CD14-positive monocyte (primary cell): Measurements from ENCODE around the gene DPH5. TPM values are rescaled to one million over a fixed set of nuclear protein-coding genes. Genes with fewer than 3 reads are reported as not detected.
"Not testable (repeated sequence)": the region's sequence is repeated elsewhere in the genome, so short reads cannot be mapped to it uniquely, and the experiment has no call there.

Source experiments
- DNase-seq, 3 donors: peaks; one replicate each; pipeline ENCODE4 v3.0.0-alpha.2; 2011 to 2022
- H2AFZ ChIP-seq: 2 replicates; pipeline ENCODE4 v1.6.0; 2012; ENCODE audit warnings: mild to moderate bottlenecking, low read depth, low read length, inconsistent platforms; ENCODE audit not compliant: insufficient read depth, poor library complexity, severe bottlenecking
- H3K27ac ChIP-seq, 2 donors: 1 replicate in 1 of 2; 2 replicates in 1 of 2; pipeline ENCODE4 v1.5.1; 2012 to 2013; ENCODE audit warnings: low read length in 2 of 2, control low read depth in 1 of 2, inconsistent platforms in 1 of 2, low read depth in 1 of 2, mild to moderate bottlenecking in 1 of 2
- H3K27me3 ChIP-seq, 2 donors: one replicate each; pipeline versions ENCODE4 v1.6.0 to v1.6.1; 2011 to 2013; ENCODE audit warnings: low read length in 2 of 2; ENCODE audit not compliant: control insufficient read depth in 2 of 2, insufficient read depth in 2 of 2
- H3K36me3 ChIP-seq, 2 donors: replicated peaks in 1 of 2; 1 replicate in 1 of 2; 2 replicates in 1 of 2; pipeline versions ENCODE4 v1.5.1 to v1.6.1; 2012 to 2013; ENCODE audit warnings: low read length in 2 of 2, control low read depth in 1 of 2, inconsistent platforms in 1 of 2, mild to moderate bottlenecking in 1 of 2; ENCODE audit not compliant: insufficient read depth in 2 of 2, control insufficient read depth in 1 of 2
- H3K4me1 ChIP-seq, 2 donors: 1 replicate in 1 of 2; 2 replicates in 1 of 2; pipeline versions ENCODE4 v1.5.1 to v1.6.1; 2012 to 2013; ENCODE audit warnings: low read length in 2 of 2, control low read depth in 1 of 2, inconsistent platforms in 1 of 2, mild to moderate bottlenecking in 1 of 2, moderate library complexity in 1 of 2; ENCODE audit not compliant: insufficient read depth in 2 of 2, control insufficient read depth in 1 of 2
- H3K4me2 ChIP-seq: replicated peaks from 2 replicates; pipeline ENCODE3; 2012; ENCODE audit warnings: low read length, moderate library complexity, mild to moderate bottlenecking; ENCODE audit not compliant: poor library complexity, severe bottlenecking; ENCODE audit errors: extremely low read depth
- H3K4me3 ChIP-seq, 3 experiments: fragments of 200-600 bp in 1 of 3; sonication (generic) in 1 of 3; replicated peaks in 1 of 3; 1 replicate in 2 of 3; 2 replicates in 1 of 3; pipeline ENCODE4 v1.5.1; 2011 to 2013; ENCODE audit warnings: low read length in 3 of 3, mild to moderate bottlenecking in 3 of 3, control low read depth in 2 of 3, low read depth in 2 of 3, inconsistent platforms in 1 of 3, moderate library complexity in 1 of 3
- H3K79me2 ChIP-seq: 2 replicates; pipeline ENCODE4 v1.6.0; 2012; ENCODE audit warnings: mild to moderate bottlenecking, control low read depth, inconsistent platforms, low read length, moderate library complexity; ENCODE audit not compliant: insufficient read depth
- H3K9ac ChIP-seq: 2 replicates; pipeline ENCODE4 v1.6.0; 2017; ENCODE audit warnings: low read length, mild to moderate bottlenecking; ENCODE audit not compliant: insufficient read depth, poor library complexity, severe bottlenecking
- H3K9me3 ChIP-seq, 2 donors: replicated peaks in 1 of 2; 1 replicate in 1 of 2; 2 replicates in 1 of 2; pipeline versions ENCODE4 v1.5.1 to v1.6.1; 2012 to 2013; ENCODE audit warnings: low read length in 2 of 2, control low read depth in 1 of 2; ENCODE audit not compliant: control insufficient read depth in 1 of 2, insufficient read depth in 1 of 2
- H4K20me1 ChIP-seq: 2 replicates; pipeline ENCODE4 v1.6.0; 2012; ENCODE audit warnings: mild to moderate bottlenecking, low read length, control low read depth, moderate library complexity; ENCODE audit not compliant: insufficient read depth
- H3K27ac Mint-ChIP-seq, 7 donors: one replicate each; pipeline ENCODE4 v1.8.0; 2020; ENCODE audit warnings: mild to moderate bottlenecking in 7 of 7, mixed read lengths in 7 of 7, moderate library complexity in 6 of 7, inconsistent platforms in 2 of 7
- H3K27me3 Mint-ChIP-seq, 3 donors: one replicate each; pipeline ENCODE4 v1.8.0; 2021 to 2022; ENCODE audit warnings: low read depth in 3 of 3, mild to moderate bottlenecking in 3 of 3, mixed read lengths in 3 of 3, moderate library complexity in 3 of 3, inconsistent platforms in 1 of 3
- H3K36me3 Mint-ChIP-seq, 2 donors: one replicate each; pipeline ENCODE4 v1.8.0; 2020; ENCODE audit warnings: mixed read lengths in 2 of 2, inconsistent platforms in 1 of 2, mild to moderate bottlenecking in 1 of 2
- H3K4me1 Mint-ChIP-seq: one replicate; pipeline ENCODE4 v1.8.0; 2020; ENCODE audit warnings: mild to moderate bottlenecking, mixed read lengths
- H3K4me3 Mint-ChIP-seq, 2 donors: one replicate each; pipeline ENCODE4 v1.8.0; 2020; ENCODE audit warnings: mild to moderate bottlenecking in 2 of 2, mixed read lengths in 2 of 2, moderate library complexity in 1 of 2
- H3K9me3 Mint-ChIP-seq, 7 donors: one replicate each; pipeline ENCODE4 v1.8.0; 2020 to 2022; ENCODE audit warnings: mixed read lengths in 7 of 7, mild to moderate bottlenecking in 6 of 7, moderate library complexity in 6 of 7, inconsistent platforms in 2 of 7
- WGBS: methylation state at CpG from one replicate; pipeline ENCODE4 v1.1.5; 2013; ENCODE audit warnings: missing lambda C conversion rate; ENCODE audit not compliant: insufficient coverage; 5-methylcytosine and 5-hydroxymethylcytosine counted together
- intact Hi-C, 2 donors: fragments of 100-400 bp; cut with micrococcal nuclease; formaldehyde crosslinking; loops; one replicate each; pipeline versions ENCODE4 v1.15.0 to v1.15.1; 2023
- polyA plus RNA-seq, 3 donors: library from polyadenylated mRNA; depleted of rRNA in 1 of 3; unstranded in 2 of 3; stranded (reverse) in 1 of 3; fragments of 300-500 nt in 2 of 3; fragments of >200 nt in 1 of 3; fragmentation: Illumina TruSeq in 2 of 3; gene quantifications; 1 replicate in 2 of 3; 2 replicates in 1 of 3; pipeline ENCODE4 v1.2.3, GENCODE V29; 2012 to 2021
- TF ChIP-seq, protein P1 (sequence below): fragments of 200-600 bp; IDR thresholded peaks from one replicate; pipeline ENCODE4 v1.8.0; 2022; ENCODE audit warnings: antibody characterized with exemption, mild to moderate bottlenecking

The DPH5 gene
- polyA plus RNA-seq, 3 donors: 10.3 to 14.3 (median 12.0) TPM

DNA sequence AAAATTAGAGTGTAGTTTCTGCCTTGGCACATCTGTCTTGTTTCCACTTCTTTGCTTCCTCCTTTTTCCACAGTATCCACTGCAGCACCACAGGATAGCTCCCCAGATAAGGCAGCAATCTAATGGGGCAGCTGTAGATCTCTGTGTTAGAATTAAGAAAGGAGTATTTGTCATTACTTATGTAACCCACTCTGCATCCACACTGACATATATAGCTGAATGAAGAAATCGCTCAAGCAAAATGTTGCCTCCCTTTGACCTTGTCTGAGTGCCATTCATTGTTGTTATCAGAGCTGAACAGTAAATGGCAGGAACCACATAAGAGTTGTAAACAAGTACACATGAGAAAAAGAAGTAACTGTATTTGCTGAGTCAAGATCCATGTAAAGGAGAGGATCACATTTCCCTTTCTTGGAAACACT, 45.9 kb upstream of the DPH5 start:
- no peak overlapping the region for H3K27ac Mint-ChIP-seq
- TF ChIP-seq, protein P1, sequence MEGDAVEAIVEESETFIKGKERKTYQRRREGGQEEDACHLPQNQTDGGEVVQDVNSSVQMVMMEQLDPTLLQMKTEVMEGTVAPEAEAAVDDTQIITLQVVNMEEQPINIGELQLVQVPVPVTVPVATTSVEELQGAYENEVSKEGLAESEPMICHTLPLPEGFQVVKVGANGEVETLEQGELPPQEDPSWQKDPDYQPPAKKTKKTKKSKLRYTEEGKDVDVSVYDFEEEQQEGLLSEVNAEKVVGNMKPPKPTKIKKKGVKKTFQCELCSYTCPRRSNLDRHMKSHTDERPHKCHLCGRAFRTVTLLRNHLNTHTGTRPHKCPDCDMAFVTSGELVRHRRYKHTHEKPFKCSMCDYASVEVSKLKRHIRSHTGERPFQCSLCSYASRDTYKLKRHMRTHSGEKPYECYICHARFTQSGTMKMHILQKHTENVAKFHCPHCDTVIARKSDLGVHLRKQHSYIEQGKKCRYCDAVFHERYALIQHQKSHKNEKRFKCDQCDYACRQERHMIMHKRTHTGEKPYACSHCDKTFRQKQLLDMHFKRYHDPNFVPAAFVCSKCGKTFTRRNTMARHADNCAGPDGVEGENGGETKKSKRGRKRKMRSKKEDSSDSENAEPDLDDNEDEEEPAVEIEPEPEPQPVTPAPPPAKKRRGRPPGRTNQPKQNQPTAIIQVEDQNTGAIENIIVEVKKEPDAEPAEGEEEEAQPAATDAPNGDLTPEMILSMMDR: no peak
- Histone ChIP-seq H4K20me1 (no peaks in the 10 kb centered on the region), H3K27ac (no peak overlapping the region), H3K79me2 (no peaks in the 10 kb centered on the region), H3K4me2 (no peak overlapping the region), H3K9me3 (no peaks in the 10 kb centered on the region), H3K9ac (no peak overlapping the region), H3K27me3 (no peaks in the 10 kb centered on the region), H3K4me3 (no peak overlapping the region), H3K36me3 (peaks cover 0 to 8% of the 10 kb centered on the region in 2 donors), H3K4me1 (no peaks in the 10 kb centered on the region), H2AFZ (no peak overlapping the region)
- no peaks in the 10 kb centered on the region for H3K27me3 Mint-ChIP-seq
- H3K4me3 Mint-ChIP-seq: no peak overlapping the region
- no peaks in the 10 kb centered on the region for H3K9me3 Mint-ChIP-seq
- WGBS: no CpG with 5 or more reads among the region's 1 CpG
- H3K36me3 Mint-ChIP-seq: no peaks in the 10 kb centered on the region
- intact Hi-C loops: no loop called here
- H3K4me1 Mint-ChIP-seq: peaks cover 7% of the 10 kb centered on the region
- no peak for DNase-seq

DNA sequence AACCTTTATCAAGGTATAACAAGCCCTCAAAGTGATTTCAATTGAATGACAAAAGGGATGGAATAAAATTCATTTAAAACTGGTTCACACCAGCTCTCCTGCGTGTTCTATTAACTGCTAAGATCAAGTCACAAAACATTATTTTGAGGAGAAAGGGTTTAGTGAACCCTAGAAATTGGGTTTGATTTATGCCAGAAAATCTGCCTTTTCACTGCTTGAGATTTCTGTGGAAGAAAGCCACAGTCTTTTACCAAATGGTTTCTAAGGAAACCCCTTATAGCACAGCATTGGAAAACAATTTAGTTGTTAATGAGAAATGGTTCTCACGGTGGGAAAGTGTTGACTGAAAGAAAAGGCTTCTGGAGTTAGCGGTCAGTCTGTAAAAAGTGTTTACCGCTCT, 43.6 kb upstream of the DPH5 start:
- no CpG with 5 or more reads among the region's 4 CpGs for WGBS
- Histone ChIP-seq H2AFZ (no peak overlapping the region), H3K4me2 (no peak overlapping the region), H3K27ac (no peak overlapping the region), H3K36me3 (no peaks in the 10 kb centered on the region), H3K9me3 (no peaks in the 10 kb centered on the region), H3K27me3 (no peaks in the 10 kb centered on the region), H4K20me1 (no peaks in the 10 kb centered on the region), H3K9ac (no peak overlapping the region), H3K79me2 (no peaks in the 10 kb centered on the region), H3K4me1 (no peaks in the 10 kb centered on the region), H3K4me3 (no peak overlapping the region)
- H3K4me3 Mint-ChIP-seq: no peak overlapping the region
- H3K36me3 Mint-ChIP-seq: no peaks in the 10 kb centered on the region
- intact Hi-C loops: no loop called here
- H3K9me3 Mint-ChIP-seq: no peaks in the 10 kb centered on the region
- H3K4me1 Mint-ChIP-seq: peaks cover 7% of the 10 kb centered on the region
- TF ChIP-seq, protein P1: no peak
- DNase-seq: no peak
- no peaks in the 10 kb centered on the region for H3K27me3 Mint-ChIP-seq
- no peak overlapping the region for H3K27ac Mint-ChIP-seq

- WGBS: no CpG with 5 or more reads among the region's 1 CpG
- H3K9me3 ChIP-seq, H3K4me1 ChIP-seq, H2AFZ ChIP-seq, H3K27me3 Mint-ChIP-seq, H3K4me3 Mint-ChIP-seq, H3K27ac ChIP-seq, H3K36me3 Mint-ChIP-seq, DNase-seq, H3K36me3 ChIP-seq, H4K20me1 ChIP-seq, H3K9ac ChIP-seq, H3K4me1 Mint-ChIP-seq, H3K27me3 ChIP-seq, H3K4me2 ChIP-seq, H3K9me3 Mint-ChIP-seq, H3K4me3 ChIP-seq, H3K79me2 ChIP-seq, intact Hi-C loops, H3K27ac Mint-ChIP-seq: not testable (repeated sequence)
Measured at GRCh38 chr1:101066937-101067335, 41.4 kb upstream of the DPH5 start.
